Tibial nerve (tissue), 4 donors: Measurements from ENCODE around the gene SCN3B.

Source experiments
- CTCF ChIP-seq, 5 experiments: fragments of 200-600 bp in 3 of 5; fragments of 450-650 bp in 2 of 5; sonication (generic) in 3 of 5; IDR thresholded peaks; one replicate each; pipeline ENCODE4 v1.5.1; 2016 to 2019; ENCODE audit warnings: antibody characterized with exemption in 5 of 5, mild to moderate bottlenecking in 3 of 5, moderate library complexity in 2 of 5
- EP300 ChIP-seq, 2 donors: sonication (generic); formaldehyde crosslinking; IDR thresholded peaks; one replicate each; pipeline ENCODE4 v1.6.1; 2017; ENCODE audit warnings: antibody characterized with exemption in 2 of 2, mild to moderate bottlenecking in 1 of 2
- POLR2A ChIP-seq, 2 donors: fragments of 450-650 bp; IDR thresholded peaks; one replicate each; pipeline ENCODE4 v1.6.1; 2017; ENCODE audit warnings: antibody characterized with exemption in 2 of 2, mild to moderate bottlenecking in 2 of 2, moderate library complexity in 2 of 2

- no peak for TF ChIP-seq CTCF (IDR thresholded peaks at IDR 0.05)
- no peak for TF ChIP-seq POLR2A (IDR thresholded peaks at IDR 0.05)
- TF ChIP-seq EP300 (IDR thresholded peaks at IDR 0.05): no peak
Measured at GRCh38 chr11:123653483-123653826, 969 bp downstream of the SCN3B start.
